Activated CD8-positive, alpha-beta memory T cell treated with anti-CD3 and anti-CD28 coated beads for 48 hours (primary cell): ENCODE results near the gene LPAR1.

Experiments used
- DNase-seq, 3 experiments: peaks; one replicate each; pipeline ENCODE4 v3.0.0-alpha.2; 2020; ENCODE audit warnings: low read depth in 2 of 3, low spot score in 2 of 3

LPAR1 gene

DNA sequence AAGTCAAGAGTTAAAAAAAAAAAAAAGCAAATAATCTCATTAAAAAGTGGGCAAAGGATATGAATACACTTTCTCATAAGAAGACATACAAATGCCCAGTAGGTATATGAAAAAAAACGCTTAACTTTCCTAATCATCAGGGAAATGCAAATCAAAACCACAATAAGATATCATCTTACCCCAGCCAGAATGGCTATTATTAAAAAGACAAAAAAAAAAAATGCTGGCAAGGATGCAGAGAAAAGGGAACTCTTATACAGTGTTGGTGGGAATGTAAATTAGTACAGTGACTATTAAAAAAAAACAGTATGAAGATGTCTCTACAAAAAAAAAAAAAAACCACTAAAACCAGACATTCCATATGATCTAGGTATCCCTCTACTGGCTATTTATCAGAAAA, 79.4 kb downstream of the LPAR1 start:
- DNase-seq = no peak

DNA sequence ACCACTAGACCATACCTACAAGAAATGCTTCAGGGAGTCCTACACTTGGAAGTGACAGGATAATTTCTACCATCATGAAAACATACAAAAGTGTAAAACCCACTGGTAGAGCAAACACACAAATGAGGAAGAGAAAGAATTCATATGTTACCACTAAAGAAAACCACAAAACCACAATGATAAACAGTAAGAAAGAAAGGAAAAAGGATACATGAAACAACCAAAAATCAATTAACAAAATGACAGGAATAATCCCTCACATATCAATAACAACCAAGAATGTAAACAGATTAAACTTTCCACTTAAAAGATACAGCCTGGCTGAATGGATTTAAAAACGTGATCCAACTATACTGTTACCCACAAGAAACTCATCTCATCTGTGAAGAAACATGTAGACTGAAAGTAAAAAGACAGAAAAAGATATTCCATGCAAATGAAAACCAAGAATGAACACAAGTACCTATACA, 83.4 kb downstream of the LPAR1 start:
- DNase-seq = no peak

DNA sequence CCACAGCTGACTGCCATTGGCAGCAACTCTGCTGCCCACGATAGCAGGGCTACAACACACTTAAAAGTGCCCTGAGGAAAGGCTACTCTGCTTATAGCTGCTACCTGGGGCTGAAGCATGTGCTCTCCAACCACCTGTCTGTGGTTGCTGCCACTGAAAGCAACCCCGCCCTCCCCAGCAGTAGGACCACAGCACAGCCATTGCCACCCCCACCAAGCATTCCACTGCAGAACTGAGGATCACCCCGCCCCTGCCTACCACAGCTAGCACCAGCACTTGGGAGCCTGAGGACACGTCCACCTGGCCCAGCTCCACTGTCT, 85.8 kb downstream of the LPAR1 start:
- DNase-seq = no peak

DNA sequence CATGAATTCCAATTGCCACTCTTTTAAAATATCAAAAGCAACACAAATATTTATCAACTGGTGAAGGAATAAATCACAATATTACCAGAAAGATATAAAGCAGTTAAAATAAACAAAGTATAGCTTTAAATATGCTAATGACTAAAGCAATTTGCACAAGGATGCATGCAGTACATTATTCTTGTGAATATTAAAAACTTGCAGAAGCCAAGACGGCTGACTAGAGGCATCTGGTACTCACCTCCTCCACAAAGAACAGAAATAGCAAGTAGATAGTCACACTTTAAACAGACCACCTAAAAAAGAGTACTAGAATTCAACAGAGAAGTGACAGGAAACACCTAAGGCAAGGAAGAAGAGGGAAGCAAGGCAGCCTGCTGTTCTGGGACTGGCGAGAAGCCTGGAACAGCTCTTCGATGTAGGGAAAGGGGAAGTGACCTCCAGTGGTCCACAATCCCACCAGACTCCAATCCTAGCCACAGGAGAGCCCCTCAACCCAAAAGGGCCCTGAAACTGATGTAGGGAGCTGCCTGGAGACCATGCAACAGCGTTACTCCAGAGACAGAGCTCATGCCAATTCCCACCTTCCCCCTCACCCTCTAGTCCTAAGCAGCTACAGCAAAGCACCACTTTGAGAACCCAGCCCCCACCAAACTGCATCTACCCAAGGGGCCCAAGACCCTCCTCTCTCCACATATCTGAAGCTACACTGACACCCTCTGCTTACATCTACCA, 86.3 kb downstream of the LPAR1 start:
- no peak for DNase-seq

GRCh38 chr9:110950041-110950645, 88.1 kb downstream of the LPAR1 start:
- no peak for DNase-seq

GRCh38 chr9:110949081-110949480, 89.2 kb downstream of the LPAR1 start:
- DNase-seq = no peak

DNA sequence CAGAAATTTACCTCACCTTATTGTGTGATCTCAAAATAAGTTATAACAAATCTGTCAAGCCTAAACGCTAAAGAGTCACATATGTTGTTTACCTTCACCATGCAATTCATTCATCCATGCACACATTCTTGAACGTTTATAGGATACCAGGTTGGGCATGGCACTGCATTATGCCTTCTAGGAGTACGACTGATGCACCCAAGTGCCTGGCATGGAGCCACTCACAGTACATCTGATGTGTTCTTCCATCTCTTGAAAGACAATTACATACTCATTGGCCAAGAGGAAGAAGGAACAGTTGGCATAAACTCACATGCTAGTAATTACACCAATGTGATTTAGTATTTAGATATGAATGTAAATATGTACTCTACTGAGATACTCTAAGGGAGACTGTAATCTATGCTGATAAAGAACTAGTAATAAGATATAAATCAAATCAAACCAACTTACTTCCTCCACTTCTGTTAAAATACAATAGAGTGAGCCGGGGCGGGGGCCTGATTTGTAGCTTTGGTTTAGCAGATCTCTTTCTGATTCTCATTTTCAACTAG, 90.7 kb downstream of the LPAR1 start:
- no peak for DNase-seq

DNA sequence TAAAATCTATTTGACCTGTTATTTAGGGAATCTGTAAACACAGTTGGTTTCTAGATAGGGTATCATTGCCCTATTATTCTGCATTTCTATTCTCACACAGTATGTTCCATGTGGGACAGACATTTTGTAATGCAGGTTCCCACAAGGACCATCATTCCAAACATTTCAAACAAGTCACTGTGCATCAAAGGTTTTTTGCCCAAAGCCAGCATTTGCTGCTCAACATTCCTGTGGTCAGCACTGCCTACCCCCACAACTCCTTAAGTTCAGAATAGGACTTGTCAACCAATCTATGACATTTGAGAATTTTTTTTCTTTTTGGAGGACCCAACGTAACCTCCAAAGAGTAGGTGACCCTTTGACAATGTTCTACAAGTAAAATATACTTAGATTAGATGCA, 95.7 kb downstream of the LPAR1 start:
- DNase-seq = no peak

DNA sequence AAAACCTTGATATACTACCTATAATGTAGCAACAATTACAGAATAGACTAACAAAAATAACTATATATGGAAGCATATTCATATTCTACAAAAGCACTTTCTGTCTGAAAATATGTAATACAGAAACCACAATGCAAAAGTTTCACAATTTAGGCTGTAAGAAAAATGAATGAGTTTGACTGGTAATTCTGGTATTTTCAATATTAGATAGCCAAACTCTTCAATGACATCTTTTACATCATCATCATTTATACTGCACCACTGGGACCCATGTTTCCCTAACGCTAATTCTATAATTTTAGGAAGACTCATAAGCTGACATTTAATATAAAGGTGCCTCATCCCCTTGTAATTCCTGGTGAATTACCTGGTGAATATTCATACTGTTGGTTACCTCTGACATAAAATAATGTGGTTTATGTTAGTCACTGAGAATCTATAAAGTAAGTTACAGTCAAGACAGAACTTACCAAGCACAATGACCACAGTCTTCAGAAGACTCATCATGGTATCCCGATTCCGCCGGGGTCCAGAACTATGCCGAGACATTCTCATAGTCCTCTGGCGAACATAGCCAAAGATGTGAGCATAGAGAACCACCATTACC, 97.2 kb downstream of the LPAR1 start:
- DNase-seq = no peak

DNA sequence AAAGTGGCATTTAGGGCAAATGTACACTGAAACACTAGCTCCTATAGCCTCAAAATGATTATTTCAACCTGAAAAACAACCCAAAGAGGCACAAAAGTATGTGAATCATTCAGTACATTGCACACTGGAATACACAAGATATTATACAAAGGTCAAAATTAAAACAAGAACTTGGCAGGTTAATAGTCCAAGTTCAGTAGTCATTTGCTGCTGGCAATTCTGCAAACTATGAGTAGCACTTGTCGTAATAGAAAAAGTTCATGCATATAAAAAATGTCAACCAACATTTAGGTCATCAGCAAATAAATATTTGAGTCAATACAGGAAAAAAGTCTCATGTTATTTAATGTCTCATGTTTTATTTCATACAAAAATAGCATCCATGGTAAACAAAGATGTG, 98.7 kb downstream of the LPAR1 start:
- DNase-seq = no peak

DNA sequence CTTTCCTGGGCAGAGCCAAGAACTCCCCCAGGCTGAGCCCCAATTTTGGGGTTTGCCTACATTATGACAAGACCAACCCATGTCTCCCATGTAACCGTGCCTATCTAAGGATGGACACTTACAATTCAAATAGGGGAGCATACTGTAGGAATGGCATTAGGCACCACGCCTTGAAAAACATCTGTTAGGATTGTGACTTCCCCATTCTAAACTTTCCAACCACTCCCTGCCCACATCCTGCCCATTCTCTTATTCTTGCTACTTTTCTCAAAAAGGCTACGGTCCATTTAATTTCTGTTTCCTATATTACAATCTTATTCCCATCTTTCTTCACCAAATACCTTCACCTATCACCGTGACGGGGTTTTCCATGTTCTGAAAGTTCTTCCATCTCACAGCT, 99.2 kb downstream of the LPAR1 start:
- DNase-seq = no peak

DNA sequence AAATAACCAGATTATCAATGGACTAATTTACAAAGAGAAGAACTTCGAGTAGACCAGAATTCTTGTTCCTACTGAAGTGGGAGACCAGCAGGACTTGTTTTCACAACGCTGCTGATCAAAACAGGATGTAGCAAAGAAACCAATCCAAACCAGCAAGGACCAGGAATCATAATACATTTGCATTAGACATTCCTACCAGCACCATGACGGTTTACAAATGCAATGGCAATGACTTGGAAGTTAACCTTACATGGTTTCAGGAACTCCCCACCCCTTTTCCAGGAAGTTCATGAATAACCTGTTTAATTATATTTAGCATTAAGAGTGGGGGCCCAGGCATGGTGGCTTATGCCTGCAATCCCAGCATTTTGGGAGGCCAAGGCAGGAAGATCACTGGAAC, 100.0 kb downstream of the LPAR1 start:
- DNase-seq = no peak

GRCh38 chr9:110936719-110937452, 101.4 kb downstream of the LPAR1 start:
- DNase-seq = no peak

DNA sequence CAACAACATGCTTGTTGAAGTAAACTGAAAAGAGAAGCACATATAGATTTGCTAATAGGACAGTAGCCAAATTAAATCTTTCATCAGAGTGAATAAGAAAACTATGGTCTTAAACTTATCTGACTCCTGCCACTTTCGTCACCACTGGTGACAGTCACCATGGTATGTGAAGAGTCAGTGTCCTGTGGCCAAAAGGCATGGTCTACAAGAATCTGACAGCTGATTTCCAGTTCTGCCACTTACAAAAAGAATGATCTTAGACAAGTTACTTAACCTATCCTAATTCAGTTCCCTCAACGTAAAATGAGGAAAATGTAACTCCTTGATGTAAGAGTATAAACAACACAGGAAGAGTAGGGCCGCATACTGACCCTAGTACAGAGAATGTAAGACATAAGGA, 102.0 kb downstream of the LPAR1 start:
- DNase-seq = no peak

- no peak for DNase-seq
These were observed 102.4 kb downstream of the LPAR1 start for GRCh38 chr9:110935829-110936228.

DNA sequence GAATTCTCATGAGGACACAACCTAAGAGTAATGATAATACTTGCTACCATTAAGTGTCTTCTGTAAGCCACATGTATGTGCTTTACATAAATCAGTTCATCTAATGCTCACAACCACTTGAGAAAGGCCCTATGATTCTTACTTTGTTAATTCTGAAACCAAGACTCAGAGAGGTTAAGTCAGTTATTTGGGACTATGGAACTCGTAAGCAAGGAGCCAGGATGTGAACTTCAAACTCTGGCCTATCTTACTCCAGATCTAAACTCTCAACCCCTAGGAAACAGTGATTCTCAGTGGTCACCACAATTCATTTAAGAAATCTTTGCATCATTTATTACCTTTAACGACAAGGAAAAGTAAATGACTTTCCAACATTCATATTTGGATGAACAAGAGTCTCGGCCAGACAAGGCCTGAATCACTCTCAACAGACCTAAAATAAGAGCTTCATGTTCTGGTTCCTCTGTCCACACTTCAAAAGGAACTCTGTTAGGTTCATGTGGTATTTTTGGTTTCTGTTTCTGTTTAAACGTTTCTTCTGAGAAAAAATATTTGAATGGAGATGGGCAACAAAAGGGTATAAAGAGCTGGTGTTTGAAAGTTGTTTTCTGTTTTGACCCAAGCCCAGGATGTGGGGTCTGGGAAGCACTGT, 104.8 kb downstream of the LPAR1 start:
- no peak for DNase-seq

- no peak for DNase-seq
These were observed 105.4 kb downstream of the LPAR1 start for GRCh38 chr9:110932863-110933262.

- DNase-seq = no peak
These were observed 109.7 kb downstream of the LPAR1 start for GRCh38 chr9:110928599-110928998.

- no peak for DNase-seq
These were observed 111.3 kb downstream of the LPAR1 start for GRCh38 chr9:110926828-110927487.

DNA sequence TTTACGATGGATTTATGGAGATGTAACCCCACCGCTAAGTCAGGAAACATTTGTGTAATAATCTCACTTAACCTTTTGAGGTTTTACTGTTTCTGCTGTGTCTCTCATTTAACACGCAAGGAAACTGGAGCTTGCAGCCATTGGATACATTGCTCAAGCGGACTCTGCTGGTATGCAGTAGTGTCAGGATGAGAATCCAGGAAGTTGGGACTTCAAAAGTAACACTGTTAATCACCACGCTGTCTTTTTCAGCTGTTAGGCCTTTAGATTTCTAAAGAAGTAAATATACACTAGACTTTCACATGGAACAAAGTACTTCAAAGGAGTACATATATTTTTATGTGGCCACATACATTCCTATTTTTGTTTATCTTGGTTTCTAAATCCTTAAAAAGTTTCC, 114.7 kb downstream of the LPAR1 start:
- DNase-seq = no peak

DNA sequence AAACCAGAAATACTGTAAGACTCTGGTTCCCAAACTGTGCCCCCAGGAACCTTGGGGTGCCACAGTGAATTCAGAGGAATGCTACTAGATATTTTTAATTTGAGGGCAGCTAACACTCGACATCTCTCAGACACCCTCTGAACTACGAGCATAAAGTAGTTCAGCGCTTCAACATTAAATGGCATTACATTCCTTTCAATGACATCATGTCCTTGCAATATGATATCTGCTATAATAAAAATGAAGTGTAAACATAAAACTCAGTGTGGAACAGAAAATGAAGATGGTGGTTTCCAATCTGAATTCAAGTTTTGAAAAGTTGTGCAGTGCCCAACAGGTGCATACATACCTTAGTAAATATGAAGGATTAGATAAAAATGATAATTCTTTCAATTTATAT, 116.1 kb downstream of the LPAR1 start:
- no peak for DNase-seq
